ENCODE results near the gene SLC37A4. TPM values are rescaled to one million over a fixed set of nuclear protein-coding genes. Genes with fewer than 3 reads are reported as not detected.

SLC37A4 gene
- total RNA-seq, 1 donor from 2014 or later, result 52.7 TPM

DNA sequence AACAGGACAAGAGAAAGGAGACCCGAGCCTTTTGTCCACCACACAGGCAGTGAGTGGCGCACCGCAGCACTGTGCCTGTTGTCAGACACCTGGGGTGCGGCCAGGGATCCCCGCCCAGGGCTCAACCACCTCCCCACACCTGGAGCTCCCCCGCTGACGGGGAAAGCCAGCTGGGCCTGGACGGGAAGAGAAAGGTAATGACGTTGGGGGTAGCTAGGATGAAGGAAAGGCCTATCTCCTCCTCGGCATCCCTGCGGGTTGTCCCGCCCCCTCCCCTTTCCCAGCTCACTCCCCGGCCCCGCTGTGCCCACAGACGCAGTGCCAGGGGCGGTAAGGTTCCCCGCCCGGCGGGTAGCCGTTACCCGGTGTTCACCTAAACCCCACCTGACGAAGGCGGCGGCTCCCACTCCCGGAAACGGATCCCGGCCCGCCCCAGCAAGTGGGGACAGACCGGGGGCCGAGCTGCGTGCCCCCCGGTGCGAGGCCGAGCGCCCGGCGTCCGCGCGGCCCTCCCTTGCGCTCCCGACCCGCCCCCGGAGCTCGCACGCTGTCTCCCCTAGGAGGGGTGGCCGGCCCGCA, 25.8 kb upstream of the SLC37A4 start:
- Mint-ChIP-seq H3K9me3 (ENCODE audit: low read depth) (no peaks in the 10 kb centered on the region), H3K4me1 (ENCODE audit: low read depth) (peaks cover 20% of the 10 kb centered on the region), H3K36me3 (ENCODE audit: insufficient read depth) (peaks cover 17% of the 10 kb centered on the region), H3K4me3 (ENCODE audit: low read depth) (peak overlapping the region; percentile 83), H3K27ac (peak overlapping the region; percentile 96), H3K27me3 (no peaks in the 10 kb centered on the region)
- DNase-seq (ENCODE audit: low spot score, unreplicated experiment), result peak; percentile 27
- TF ChIP-seq CTCF (IDR thresholded peaks at IDR 0.05; ENCODE audit: unreplicated experiment), result peak; percentile 27

DNA sequence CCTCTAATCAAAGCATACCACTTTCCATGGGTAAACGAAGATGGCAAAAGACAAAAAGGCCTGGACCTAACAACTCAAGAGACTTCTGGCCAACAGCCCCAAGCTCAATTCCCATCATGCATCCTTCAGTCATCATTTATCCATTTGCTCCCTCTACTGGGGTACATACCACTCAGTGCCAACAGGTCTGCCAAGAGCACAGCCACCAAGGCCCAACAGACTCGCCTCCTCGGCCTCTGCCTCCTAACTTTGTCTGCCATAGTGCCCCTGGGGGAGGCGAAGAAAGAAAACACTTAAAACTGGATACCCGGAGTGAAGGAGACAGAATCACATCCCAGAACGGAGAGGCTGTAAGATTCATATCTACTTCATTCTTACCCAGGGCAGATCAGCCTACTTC, 25.2 kb upstream of the SLC37A4 start:
- Mint-ChIP-seq H3K9me3 (ENCODE audit: low read depth) (no peaks in the 10 kb centered on the region), H3K27me3 (no peaks in the 10 kb centered on the region), H3K4me1 (ENCODE audit: low read depth) (peaks cover 20% of the 10 kb centered on the region), H3K4me3 (ENCODE audit: low read depth) (peak overlapping the region; percentile 83), H3K27ac (peak overlapping the region; percentile 88), H3K36me3 (ENCODE audit: insufficient read depth) (peaks cover 17% of the 10 kb centered on the region)
- DNase-seq (ENCODE audit: low spot score, unreplicated experiment), result no peak
- TF ChIP-seq CTCF (IDR thresholded peaks at IDR 0.05; ENCODE audit: unreplicated experiment), result no peak

DNA sequence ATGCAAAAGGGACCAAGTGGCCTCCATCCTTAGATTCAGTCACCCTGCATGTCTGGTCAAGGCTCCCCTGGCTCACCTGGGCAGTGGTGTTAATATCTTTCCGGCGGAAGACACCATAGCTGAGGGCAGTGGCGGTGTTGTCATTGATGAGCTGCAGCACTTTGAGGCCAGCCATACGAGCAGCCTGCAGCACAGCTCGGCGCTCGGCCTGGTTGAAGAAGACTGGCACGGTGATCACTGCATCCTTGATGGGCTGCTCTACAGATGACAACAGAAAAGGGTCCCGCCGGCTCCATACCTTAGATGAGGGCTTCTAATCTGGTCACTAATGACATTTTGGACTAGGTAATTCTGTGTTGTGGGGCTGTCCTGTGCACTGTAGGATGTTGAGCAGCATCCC, 23.7 kb upstream of the SLC37A4 start:
- H3K4me1 Mint-ChIP-seq (ENCODE audit: low read depth), result peaks cover 20% of the 10 kb centered on the region
- H3K9me3 Mint-ChIP-seq (ENCODE audit: low read depth), result no peaks in the 10 kb centered on the region
- no peak for TF ChIP-seq CTCF (IDR thresholded peaks at IDR 0.05; ENCODE audit: unreplicated experiment)
- peaks cover 20% of the 10 kb centered on the region for H3K36me3 Mint-ChIP-seq (ENCODE audit: insufficient read depth)
- H3K27ac Mint-ChIP-seq, result no peak overlapping the region
- no peak for DNase-seq (ENCODE audit: low spot score, unreplicated experiment)
- H3K4me3 Mint-ChIP-seq (ENCODE audit: low read depth), result peak overlapping the region; percentile 47
- H3K27me3 Mint-ChIP-seq, result no peaks in the 10 kb centered on the region

DNA sequence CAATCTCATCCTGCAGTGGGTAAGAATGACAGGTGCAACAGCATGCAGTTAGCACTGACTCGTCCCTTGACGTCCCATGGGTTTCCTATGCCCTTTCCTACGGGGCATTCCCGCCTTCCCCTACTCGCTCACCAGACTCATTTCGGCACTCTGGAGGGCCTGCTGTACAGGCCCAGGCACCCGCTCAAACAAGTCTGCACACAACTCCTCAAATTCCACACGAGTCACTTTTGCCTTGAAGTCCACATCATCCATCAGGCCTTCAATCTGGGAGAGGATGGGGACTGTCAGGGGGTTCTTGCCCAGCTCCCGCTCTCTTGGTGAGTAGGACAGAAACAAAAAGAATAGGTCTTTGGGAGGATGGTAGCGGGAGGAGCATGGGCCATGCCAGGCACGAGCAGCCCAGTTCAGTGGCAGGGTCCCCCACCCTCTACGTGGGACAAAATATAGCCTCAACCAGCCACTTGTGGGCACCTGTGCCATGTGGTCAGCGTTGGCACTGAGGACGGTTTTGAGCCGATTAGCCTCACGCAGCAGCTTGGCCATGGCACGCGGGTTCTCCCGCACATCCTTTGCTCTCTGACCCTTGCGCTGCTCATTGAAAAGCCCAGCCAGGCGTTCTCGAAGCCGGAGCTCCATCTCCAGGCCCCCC, 21.6 kb upstream of the SLC37A4 start:
- Mint-ChIP-seq H3K27ac (no peak overlapping the region), H3K36me3 (ENCODE audit: insufficient read depth) (peaks cover 30% of the 10 kb centered on the region), H3K9me3 (ENCODE audit: low read depth) (no peaks in the 10 kb centered on the region), H3K4me3 (ENCODE audit: low read depth) (no peak overlapping the region), H3K27me3 (no peaks in the 10 kb centered on the region), H3K4me1 (ENCODE audit: low read depth) (peaks cover 8% of the 10 kb centered on the region)
- no peak for DNase-seq (ENCODE audit: low spot score, unreplicated experiment)
- TF ChIP-seq CTCF (IDR thresholded peaks at IDR 0.05; ENCODE audit: unreplicated experiment), result no peak

GRCh38 chr11:119051440-119052162, 20.9 kb upstream of the SLC37A4 start:
- H3K9me3 Mint-ChIP-seq (ENCODE audit: low read depth), result no peaks in the 10 kb centered on the region
- no peak overlapping the region for H3K27ac Mint-ChIP-seq
- peaks cover 32% of the 10 kb centered on the region for H3K36me3 Mint-ChIP-seq (ENCODE audit: insufficient read depth)
- no peak for DNase-seq (ENCODE audit: low spot score, unreplicated experiment)
- TF ChIP-seq CTCF (IDR thresholded peaks at IDR 0.05; ENCODE audit: unreplicated experiment), result no peak
- H3K4me3 Mint-ChIP-seq (ENCODE audit: low read depth), result no peak overlapping the region
- no peaks in the 10 kb centered on the region for H3K27me3 Mint-ChIP-seq
- H3K4me1 Mint-ChIP-seq (ENCODE audit: low read depth), result peaks cover 8% of the 10 kb centered on the region
